ENCODE data around the gene LRRC27.

The LRRC27 gene

GRCh38 chr10:132320654-132321469 lies 11.1 kb upstream of the LRRC27 start:
- TF ChIP-seq EP300 (IDR thresholded peaks at IDR 0.05; ENCODE audit: borderline replicate concordance) (no peak), RAD21 (IDR thresholded peaks at IDR 0.05; ENCODE audit: low read depth) (no peak), MAX (IDR thresholded peaks at IDR 0.05) (no peak), FOXM1 (IDR thresholded peaks at IDR 0.05; ENCODE audit: borderline replicate concordance, low read depth) (no peak), EGR1 (IDR thresholded peaks at IDR 0.05) (no peak), ZBTB7A (IDR thresholded peaks at IDR 0.05; ENCODE audit: low read depth) (no peak), CREB1 (IDR thresholded peaks at IDR 0.05; ENCODE audit: low read depth) (no peak), USF1 (IDR thresholded peaks at IDR 0.05) (no peak), TEAD4 (IDR thresholded peaks at IDR 0.05) (no peak), REST (IDR thresholded peaks at IDR 0.05; ENCODE audit: low read depth) (no peak), TAF1 (IDR thresholded peaks at IDR 0.05; ENCODE audit: low read depth) (no peak), CEBPB (IDR thresholded peaks at IDR 0.05) (no peak), YY1 (IDR thresholded peaks at IDR 0.05; ENCODE audit: low read depth) (no peak), TCF12 (IDR thresholded peaks at IDR 0.05; ENCODE audit: low read depth) (no peak), NFIC (IDR thresholded peaks at IDR 0.05) (no peak)

- TF ChIP-seq REST (IDR thresholded peaks at IDR 0.05; ENCODE audit: low read depth) (no peak), FOXM1 (IDR thresholded peaks at IDR 0.05; ENCODE audit: borderline replicate concordance, low read depth) (no peak), RAD21 (IDR thresholded peaks at IDR 0.05; ENCODE audit: low read depth) (no peak), NFIC (IDR thresholded peaks at IDR 0.05) (no peak), TCF12 (IDR thresholded peaks at IDR 0.05; ENCODE audit: low read depth) (no peak), EGR1 (IDR thresholded peaks at IDR 0.05) (no peak), TEAD4 (IDR thresholded peaks at IDR 0.05) (no peak), USF1 (IDR thresholded peaks at IDR 0.05) (no peak), CEBPB (IDR thresholded peaks at IDR 0.05) (no peak), TAF1 (IDR thresholded peaks at IDR 0.05; ENCODE audit: low read depth) (no peak), EP300 (IDR thresholded peaks at IDR 0.05; ENCODE audit: borderline replicate concordance) (no peak), ZBTB7A (IDR thresholded peaks at IDR 0.05; ENCODE audit: low read depth) (no peak), CREB1 (IDR thresholded peaks at IDR 0.05; ENCODE audit: low read depth) (no peak), MAX (IDR thresholded peaks at IDR 0.05) (no peak)
These were observed 10.3 kb upstream of the LRRC27 start for GRCh38 chr10:132321726-132322125.

- no peak for TF ChIP-seq YY1 (IDR thresholded peaks at IDR 0.05; ENCODE audit: low read depth)
- peak; percentile 32; the same call in 1 of the 2 replicates for TF ChIP-seq CEBPB (IDR thresholded peaks at IDR 0.05)
These were observed 9.4 kb upstream of the LRRC27 start for GRCh38 chr10:132322586-132323048.

GRCh38 chr10:132324186-132324585 lies 7.8 kb upstream of the LRRC27 start:
- TF ChIP-seq USF1 (IDR thresholded peaks at IDR 0.05) (no peak), CREB1 (IDR thresholded peaks at IDR 0.05; ENCODE audit: low read depth) (no peak), EGR1 (IDR thresholded peaks at IDR 0.05) (no peak), TEAD4 (IDR thresholded peaks at IDR 0.05) (no peak), TAF1 (IDR thresholded peaks at IDR 0.05; ENCODE audit: low read depth) (no peak), ZBTB7A (IDR thresholded peaks at IDR 0.05; ENCODE audit: low read depth) (no peak), REST (IDR thresholded peaks at IDR 0.05; ENCODE audit: low read depth) (no peak), NFIC (IDR thresholded peaks at IDR 0.05) (no peak), CEBPB (IDR thresholded peaks at IDR 0.05) (no peak), FOXM1 (IDR thresholded peaks at IDR 0.05; ENCODE audit: borderline replicate concordance, low read depth) (no peak), MAX (IDR thresholded peaks at IDR 0.05) (no peak), RAD21 (IDR thresholded peaks at IDR 0.05; ENCODE audit: low read depth) (no peak), EP300 (IDR thresholded peaks at IDR 0.05; ENCODE audit: borderline replicate concordance) (no peak), YY1 (IDR thresholded peaks at IDR 0.05; ENCODE audit: low read depth) (no peak), TCF12 (IDR thresholded peaks at IDR 0.05; ENCODE audit: low read depth) (no peak)
